HEK293 (cell line): ENCODE data around the gene CEBPB.

Source experiments
- CTCF ChIA-PET: fragments of 350-600 bp; formaldehyde crosslinking; extraction: SDS; loops from one replicate; lab custom pipeline; 2021; ENCODE audit warnings: antibody characterized with exemption; lab: Yijun Ruan, JAX
- POLR2A ChIA-PET: fragments of 300-600 bp; formaldehyde crosslinking; extraction: SDS; loops from one replicate; lab custom pipeline; 2020; ENCODE audit warnings: antibody characterized with exemption, inconsistent platforms; lab: Yijun Ruan, JAX
- H3K27ac ChIP-seq: fragments of 200-500 bp; sonication (Bioruptor generic); 2 replicates; pipeline ENCODE4 v1.5.1; 2014; ENCODE audit warnings: low read depth, low read length, control low read depth, inconsistent platforms; ENCODE audit errors: extremely low read depth
- H3K36me3 ChIP-seq, 2 experiments: fragments of 200-500 bp in 1 of 2; sonication (Bioruptor generic) in 1 of 2; 1 replicate in 1 of 2; 2 replicates in 1 of 2; pipeline ENCODE4 v1.5.1; 2014 to 2017; ENCODE audit warnings: inconsistent platforms in 2 of 2, low read length in 2 of 2; ENCODE audit not compliant: control insufficient read depth in 2 of 2, insufficient read depth in 1 of 2
- H3K4me1 ChIP-seq: fragments of 200-500 bp; sonication (Bioruptor generic); 2 replicates; pipeline ENCODE4 v1.5.1; 2014; ENCODE audit warnings: mild to moderate bottlenecking, low read length, inconsistent platforms; ENCODE audit not compliant: control insufficient read depth, insufficient read depth
- H3K4me3 ChIP-seq: 2 replicates; pipeline ENCODE4 v1.5.1; 2011; ENCODE audit warnings: low read depth, mild to moderate bottlenecking, control low read depth, low read length, moderate library complexity
- H3K9me3 ChIP-seq: fragments of 200-500 bp; sonication (Bioruptor generic); 2 replicates; pipeline ENCODE4 v1.5.1; 2014; ENCODE audit warnings: low read depth, low read length, inconsistent platforms; ENCODE audit not compliant: control insufficient read depth, insufficient read depth
- EGR2 ChIP-seq: fragments of 450-650 bp; formaldehyde crosslinking; IDR thresholded peaks from 2 replicates; pipeline ENCODE4 v1.5.1; 2016; ENCODE audit warnings: low read depth, missing biosample characterization, missing genetic modification characterization
- FEZF1 ChIP-seq: fragments of 450-650 bp; formaldehyde crosslinking; IDR thresholded peaks from 2 replicates; pipeline ENCODE4 v1.5.1; 2016; ENCODE audit warnings: missing biosample characterization, missing genetic modification characterization
- IKZF3 ChIP-seq: fragments of 450-650 bp; IDR thresholded peaks from 2 replicates; pipeline ENCODE4 v1.5.0; 2018; ENCODE audit warnings: missing biosample characterization, mild to moderate bottlenecking, missing genetic modification characterization, moderate library complexity
- OSR2 ChIP-seq: fragments of 450-650 bp; formaldehyde crosslinking; IDR thresholded peaks from 2 replicates; pipeline ENCODE4 v1.5.1; 2016; ENCODE audit warnings: missing biosample characterization, missing genetic modification characterization
- OVOL3 ChIP-seq: fragments of 450-650 bp; formaldehyde crosslinking; IDR thresholded peaks from 2 replicates; pipeline ENCODE4 v1.5.1; 2016; ENCODE audit warnings: missing biosample characterization, missing genetic modification characterization
- PRDM1 ChIP-seq: fragments of 450-650 bp; formaldehyde crosslinking; IDR thresholded peaks from 2 replicates; pipeline ENCODE4; 2016; ENCODE audit warnings: missing biosample characterization, missing genetic modification characterization
- ZFHX2 ChIP-seq: fragments of 450-650 bp; formaldehyde crosslinking; conservative IDR thresholded peaks from 2 replicates; pipeline ENCODE4 v1.5.1; 2016; ENCODE audit warnings: missing biosample characterization, missing genetic modification characterization
- ZFP69B ChIP-seq: fragments of 450-650 bp; formaldehyde crosslinking; IDR thresholded peaks from 2 replicates; pipeline ENCODE4 v1.5.1; 2016; ENCODE audit warnings: missing biosample characterization, missing genetic modification characterization
- ZIC2 ChIP-seq: fragments of 450-650 bp; formaldehyde crosslinking; IDR thresholded peaks from 2 replicates; pipeline ENCODE4 v1.5.1; 2016; ENCODE audit warnings: missing biosample characterization, missing genetic modification characterization
- ZNF112 ChIP-seq: fragments of 450-650 bp; formaldehyde crosslinking; IDR thresholded peaks from 2 replicates; pipeline ENCODE4 v1.5.0; 2017; ENCODE audit warnings: missing biosample characterization, missing genetic modification characterization
- ZNF169 ChIP-seq: fragments of 450-650 bp; formaldehyde crosslinking; IDR thresholded peaks from 2 replicates; pipeline ENCODE4 v1.5.1; 2016; ENCODE audit warnings: missing biosample characterization, missing genetic modification characterization
- ZNF600 ChIP-seq: fragments of 450-650 bp; formaldehyde crosslinking; IDR thresholded peaks from 2 replicates; pipeline ENCODE4 v1.5.1; 2016; ENCODE audit warnings: missing biosample characterization, missing genetic modification characterization
- ZNF701 ChIP-seq: fragments of 450-650 bp; formaldehyde crosslinking; IDR thresholded peaks from 2 replicates; pipeline ENCODE4 v1.5.1; 2016; ENCODE audit warnings: missing biosample characterization, missing genetic modification characterization
- ZNF776 ChIP-seq: fragments of 450-650 bp; formaldehyde crosslinking; IDR thresholded peaks from 2 replicates; pipeline ENCODE4 v1.5.0; 2017; ENCODE audit warnings: missing biosample characterization, missing genetic modification characterization, borderline replicate concordance
- TF ChIP-seq, protein P1 (sequence below): fragments of 450-650 bp; formaldehyde crosslinking; IDR thresholded peaks from 2 replicates; pipeline ENCODE4 v1.5.1; 2016; ENCODE audit warnings: missing biosample characterization, missing genetic modification characterization, low read depth
- TF ChIP-seq, protein P2 (sequence below): fragments of 450-650 bp; formaldehyde crosslinking; IDR thresholded peaks from 2 replicates; pipeline ENCODE4 v1.5.1; 2016; ENCODE audit warnings: missing biosample characterization, missing genetic modification characterization
- TF ChIP-seq, protein P3 (sequence below): fragments of 450-650 bp; formaldehyde crosslinking; IDR thresholded peaks from 2 replicates; pipeline ENCODE4 v1.5.1; 2016; ENCODE audit warnings: missing biosample characterization, missing genetic modification characterization, low read depth
- TF ChIP-seq, protein P4 (sequence below): fragments of 450-650 bp; formaldehyde crosslinking; IDR thresholded peaks from 2 replicates; pipeline ENCODE4 v1.5.1; 2016; ENCODE audit warnings: missing biosample characterization, missing genetic modification characterization
- TF ChIP-seq, protein P5 (sequence below): sonication (generic); formaldehyde crosslinking; IDR thresholded peaks from 2 replicates; pipeline ENCODE4 v1.8.1; 2022; ENCODE audit warnings: mild to moderate bottlenecking, moderate library complexity, missing genetic modification reagents
- TF ChIP-seq, protein P6 (sequence below): fragments of 450-650 bp; formaldehyde crosslinking; IDR thresholded peaks from 2 replicates; pipeline ENCODE4 v1.5.1; 2017; ENCODE audit warnings: missing biosample characterization, missing genetic modification characterization
- TF ChIP-seq, protein P7 (sequence below): fragments of 450-650 bp; formaldehyde crosslinking; IDR thresholded peaks from 2 replicates; pipeline ENCODE4 v1.5.1; 2016; ENCODE audit warnings: missing biosample characterization, missing genetic modification characterization

CEBPB gene

DNA sequence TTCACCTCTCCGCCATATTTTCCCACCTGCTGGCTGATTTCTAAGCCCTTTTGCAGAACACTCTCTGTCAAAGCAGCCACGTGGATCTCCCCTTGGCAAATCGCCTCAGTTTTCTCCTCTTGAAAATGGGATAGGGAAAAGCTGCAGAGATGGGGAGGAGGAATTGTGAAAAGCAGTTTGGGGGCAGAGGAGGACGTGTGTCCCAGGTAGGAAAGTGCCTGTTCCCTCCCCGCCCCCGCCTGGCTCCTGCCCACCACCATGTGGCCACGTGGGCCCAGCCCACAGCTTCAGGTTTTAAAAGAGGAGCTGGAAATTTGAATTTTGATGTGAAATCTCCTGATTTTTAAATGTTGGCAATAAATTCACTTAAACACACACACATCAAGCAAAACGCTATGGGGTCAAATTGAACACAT, 3.6 kb upstream of the CEBPB start:
- Histone ChIP-seq H3K9me3 (no peaks in the 10 kb centered on the region), H3K27ac (peak overlapping the region; percentile 24; the same call in 1 of the 2 replicates), H3K36me3 (no peaks in the 10 kb centered on the region), H3K4me3 (no peak overlapping the region), H3K4me1 (peaks cover 4% of the 10 kb centered on the region)
- POLR2A ChIA-PET, result interaction anchor here (2.0 kb wide), 1 partner anchor 277 kb away, joined by 7 read pairs; no protein-coding TSS in a partner anchor
- TF ChIP-seq, protein P1, sequence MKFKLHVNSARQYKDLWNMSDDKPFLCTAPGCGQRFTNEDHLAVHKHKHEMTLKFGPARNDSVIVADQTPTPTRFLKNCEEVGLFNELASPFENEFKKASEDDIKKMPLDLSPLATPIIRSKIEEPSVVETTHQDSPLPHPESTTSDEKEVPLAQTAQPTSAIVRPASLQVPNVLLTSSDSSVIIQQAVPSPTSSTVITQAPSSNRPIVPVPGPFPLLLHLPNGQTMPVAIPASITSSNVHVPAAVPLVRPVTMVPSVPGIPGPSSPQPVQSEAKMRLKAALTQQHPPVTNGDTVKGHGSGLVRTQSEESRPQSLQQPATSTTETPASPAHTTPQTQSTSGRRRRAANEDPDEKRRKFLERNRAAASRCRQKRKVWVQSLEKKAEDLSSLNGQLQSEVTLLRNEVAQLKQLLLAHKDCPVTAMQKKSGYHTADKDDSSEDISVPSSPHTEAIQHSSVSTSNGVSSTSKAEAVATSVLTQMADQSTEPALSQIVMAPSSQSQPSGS (tag by site-specific recombination), result no peak
- TF ChIP-seq ZNF776 (tag by site-specific recombination) (no peak), ZNF112 (no peak), ZFP69B (peak; percentile 13; the same call in 1 of the 2 replicates), ZFHX2 (tag by site-specific recombination) (peak; percentile 58; the same call in 1 of the 2 replicates), FEZF1 (no peak), EGR2 (tag by site-specific recombination) (peak; percentile 51; the same call in 1 of the 2 replicates)
- CTCF ChIA-PET, result interaction anchor here (0.6 to 6.8 kb wide), 10 partner anchors 58 to 408 kb away, joined by 3 to 106 read pairs (median 5); no protein-coding TSS in a partner anchor

DNA sequence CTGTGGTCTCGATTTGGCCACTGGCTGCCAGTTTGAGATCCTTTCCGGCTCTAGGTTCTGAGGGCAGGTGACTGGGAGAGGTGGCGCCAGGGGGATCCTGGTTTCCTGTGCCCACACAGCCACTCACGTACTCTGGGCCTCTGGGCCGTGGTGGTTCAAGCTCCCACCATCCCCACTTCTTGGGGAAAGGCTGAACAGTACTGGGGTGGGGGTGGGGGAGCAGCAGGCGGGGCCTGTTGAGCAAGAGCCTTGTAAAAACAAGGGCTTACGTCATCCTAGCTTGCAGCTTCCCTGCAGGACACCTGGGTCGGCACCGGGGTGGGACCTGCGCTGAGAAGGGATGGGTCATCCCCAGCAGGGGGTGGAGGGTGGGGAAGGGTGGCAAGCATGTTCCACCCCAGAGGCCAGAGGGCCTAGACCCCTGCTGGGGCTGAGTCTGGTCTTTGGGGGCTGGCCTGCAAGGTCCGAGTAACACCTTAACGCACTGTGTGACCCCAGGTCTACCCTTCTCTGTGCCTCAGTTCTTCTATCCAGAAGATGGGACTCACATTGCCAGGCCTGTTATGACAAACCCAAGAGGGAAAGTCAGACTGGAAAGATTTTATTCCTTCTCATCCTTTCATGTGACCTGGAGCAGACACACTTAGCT, 3.1 kb upstream of the CEBPB start:
- Histone ChIP-seq H3K4me3 (no peak overlapping the region), H3K27ac (peak overlapping the region; percentile 24; the same call in 1 of the 2 replicates), H3K9me3 (no peaks in the 10 kb centered on the region), H3K4me1 (peaks cover 5% of the 10 kb centered on the region), H3K36me3 (no peaks in the 10 kb centered on the region)
- CTCF ChIA-PET, result interaction anchor here (0.6 to 6.8 kb wide), 16 partner anchors 9 to 440 kb away, joined by 3 to 106 read pairs (median 4); no protein-coding TSS in a partner anchor
- POLR2A ChIA-PET, result interaction anchor here (2.0 kb wide), 1 partner anchor 277 kb away, joined by 7 read pairs; no protein-coding TSS in a partner anchor
- TF ChIP-seq ZIC2 (tag by site-specific recombination) (peak; percentile 96), FEZF1 (no peak), PRDM1 (tag by site-specific recombination) (no peak), ZNF169 (no peak), ZNF600 (tag by site-specific recombination) (peak; percentile 73), ZNF701 (tag by site-specific recombination) (no peak), IKZF3 (tag by site-specific recombination) (peak; percentile 53; the same call in 1 of the 2 replicates), OSR2 (tag by site-specific recombination) (no peak), OVOL3 (tag by site-specific recombination) (no peak)
- TF ChIP-seq, protein P2, sequence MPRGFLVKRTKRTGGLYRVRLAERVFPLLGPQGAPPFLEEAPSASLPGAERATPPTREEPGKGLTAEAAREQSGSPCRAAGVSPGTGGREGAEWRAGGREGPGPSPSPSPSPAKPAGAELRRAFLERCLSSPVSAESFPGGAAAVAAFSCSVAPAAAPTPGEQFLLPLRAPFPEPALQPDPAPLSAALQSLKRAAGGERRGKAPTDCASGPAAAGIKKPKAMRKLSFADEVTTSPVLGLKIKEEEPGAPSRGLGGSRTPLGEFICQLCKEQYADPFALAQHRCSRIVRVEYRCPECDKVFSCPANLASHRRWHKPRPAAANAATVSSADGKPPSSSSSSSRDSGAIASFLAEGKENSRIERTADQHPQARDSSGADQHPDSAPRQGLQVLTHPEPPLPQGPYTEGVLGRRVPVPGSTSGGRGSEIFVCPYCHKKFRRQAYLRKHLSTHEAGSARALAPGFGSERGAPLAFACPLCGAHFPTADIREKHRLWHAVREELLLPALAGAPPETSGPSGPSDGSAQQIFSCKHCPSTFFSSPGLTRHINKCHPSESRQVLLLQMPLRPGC (tag by site-specific recombination), result 0 out of 2 replicates have a peak, but pooled peaks have one; percentile 21
- TF ChIP-seq, protein P3, sequence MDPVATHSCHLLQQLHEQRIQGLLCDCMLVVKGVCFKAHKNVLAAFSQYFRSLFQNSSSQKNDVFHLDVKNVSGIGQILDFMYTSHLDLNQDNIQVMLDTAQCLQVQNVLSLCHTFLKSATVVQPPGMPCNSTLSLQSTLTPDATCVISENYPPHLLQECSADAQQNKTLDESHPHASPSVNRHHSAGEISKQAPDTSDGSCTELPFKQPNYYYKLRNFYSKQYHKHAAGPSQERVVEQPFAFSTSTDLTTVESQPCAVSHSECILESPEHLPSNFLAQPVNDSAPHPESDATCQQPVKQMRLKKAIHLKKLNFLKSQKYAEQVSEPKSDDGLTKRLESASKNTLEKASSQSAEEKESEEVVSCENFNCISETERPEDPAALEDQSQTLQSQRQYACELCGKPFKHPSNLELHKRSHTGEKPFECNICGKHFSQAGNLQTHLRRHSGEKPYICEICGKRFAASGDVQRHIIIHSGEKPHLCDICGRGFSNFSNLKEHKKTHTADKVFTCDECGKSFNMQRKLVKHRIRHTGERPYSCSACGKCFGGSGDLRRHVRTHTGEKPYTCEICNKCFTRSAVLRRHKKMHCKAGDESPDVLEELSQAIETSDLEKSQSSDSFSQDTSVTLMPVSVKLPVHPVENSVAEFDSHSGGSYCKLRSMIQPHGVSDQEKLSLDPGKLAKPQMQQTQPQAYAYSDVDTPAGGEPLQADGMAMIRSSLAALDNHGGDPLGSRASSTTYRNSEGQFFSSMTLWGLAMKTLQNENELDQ (tag by site-specific recombination), result no peak
- TF ChIP-seq, protein P4, sequence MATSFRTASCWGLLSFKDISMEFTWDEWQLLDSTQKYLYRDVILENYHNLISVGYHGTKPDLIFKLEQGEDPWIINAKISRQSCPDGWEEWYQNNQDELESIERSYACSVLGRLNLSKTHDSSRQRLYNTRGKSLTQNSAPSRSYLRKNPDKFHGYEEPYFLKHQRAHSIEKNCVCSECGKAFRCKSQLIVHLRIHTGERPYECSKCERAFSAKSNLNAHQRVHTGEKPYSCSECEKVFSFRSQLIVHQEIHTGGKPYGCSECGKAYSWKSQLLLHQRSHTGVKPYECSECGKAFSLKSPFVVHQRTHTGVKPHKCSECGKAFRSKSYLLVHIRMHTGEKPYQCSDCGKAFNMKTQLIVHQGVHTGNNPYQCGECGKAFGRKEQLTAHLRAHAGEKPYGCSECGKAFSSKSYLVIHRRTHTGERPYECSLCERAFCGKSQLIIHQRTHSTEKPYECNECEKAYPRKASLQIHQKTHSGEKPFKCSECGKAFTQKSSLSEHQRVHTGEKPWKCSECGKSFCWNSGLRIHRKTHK (tag by site-specific recombination), result no peak
- TF ChIP-seq, protein P5, sequence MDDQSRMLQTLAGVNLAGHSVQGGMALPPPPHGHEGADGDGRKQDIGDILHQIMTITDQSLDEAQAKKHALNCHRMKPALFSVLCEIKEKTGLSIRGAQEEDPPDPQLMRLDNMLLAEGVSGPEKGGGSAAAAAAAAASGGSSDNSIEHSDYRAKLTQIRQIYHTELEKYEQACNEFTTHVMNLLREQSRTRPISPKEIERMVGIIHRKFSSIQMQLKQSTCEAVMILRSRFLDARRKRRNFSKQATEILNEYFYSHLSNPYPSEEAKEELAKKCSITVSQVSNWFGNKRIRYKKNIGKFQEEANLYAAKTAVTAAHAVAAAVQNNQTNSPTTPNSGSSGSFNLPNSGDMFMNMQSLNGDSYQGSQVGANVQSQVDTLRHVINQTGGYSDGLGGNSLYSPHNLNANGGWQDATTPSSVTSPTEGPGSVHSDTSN (CRISPR knock-in tag), result no peak
- TF ChIP-seq, protein P6, sequence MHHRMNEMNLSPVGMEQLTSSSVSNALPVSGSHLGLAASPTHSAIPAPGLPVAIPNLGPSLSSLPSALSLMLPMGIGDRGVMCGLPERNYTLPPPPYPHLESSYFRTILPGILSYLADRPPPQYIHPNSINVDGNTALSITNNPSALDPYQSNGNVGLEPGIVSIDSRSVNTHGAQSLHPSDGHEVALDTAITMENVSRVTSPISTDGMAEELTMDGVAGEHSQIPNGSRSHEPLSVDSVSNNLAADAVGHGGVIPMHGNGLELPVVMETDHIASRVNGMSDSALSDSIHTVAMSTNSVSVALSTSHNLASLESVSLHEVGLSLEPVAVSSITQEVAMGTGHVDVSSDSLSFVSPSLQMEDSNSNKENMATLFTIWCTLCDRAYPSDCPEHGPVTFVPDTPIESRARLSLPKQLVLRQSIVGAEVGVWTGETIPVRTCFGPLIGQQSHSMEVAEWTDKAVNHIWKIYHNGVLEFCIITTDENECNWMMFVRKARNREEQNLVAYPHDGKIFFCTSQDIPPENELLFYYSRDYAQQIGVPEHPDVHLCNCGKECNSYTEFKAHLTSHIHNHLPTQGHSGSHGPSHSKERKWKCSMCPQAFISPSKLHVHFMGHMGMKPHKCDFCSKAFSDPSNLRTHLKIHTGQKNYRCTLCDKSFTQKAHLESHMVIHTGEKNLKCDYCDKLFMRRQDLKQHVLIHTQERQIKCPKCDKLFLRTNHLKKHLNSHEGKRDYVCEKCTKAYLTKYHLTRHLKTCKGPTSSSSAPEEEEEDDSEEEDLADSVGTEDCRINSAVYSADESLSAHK (tag by site-specific recombination), result 0 out of 2 replicates have a peak, but pooled peaks have one; percentile 9
- TF ChIP-seq, protein P7, sequence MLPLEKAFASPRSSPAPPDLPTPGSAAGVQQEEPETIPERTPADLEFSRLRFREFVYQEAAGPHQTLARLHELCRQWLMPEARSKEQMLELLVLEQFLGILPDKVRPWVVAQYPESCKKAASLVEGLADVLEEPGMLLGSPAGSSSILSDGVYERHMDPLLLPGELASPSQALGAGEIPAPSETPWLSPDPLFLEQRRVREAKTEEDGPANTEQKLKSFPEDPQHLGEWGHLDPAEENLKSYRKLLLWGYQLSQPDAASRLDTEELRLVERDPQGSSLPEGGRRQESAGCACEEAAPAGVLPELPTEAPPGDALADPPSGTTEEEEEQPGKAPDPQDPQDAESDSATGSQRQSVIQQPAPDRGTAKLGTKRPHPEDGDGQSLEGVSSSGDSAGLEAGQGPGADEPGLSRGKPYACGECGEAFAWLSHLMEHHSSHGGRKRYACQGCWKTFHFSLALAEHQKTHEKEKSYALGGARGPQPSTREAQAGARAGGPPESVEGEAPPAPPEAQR (tag by site-specific recombination), result no peak
